Right renal cortex interstitium (tissue), 3 donors: ENCODE measurements around the gene ATP6V0B. TPM values are rescaled to one million over a fixed set of nuclear protein-coding genes. Genes with fewer than 3 reads are reported as not detected.

Source experiments
- DNase-seq, 3 donors: peaks; one replicate each; pipeline ENCODE4 v3.0.0-alpha.2; 2013; ENCODE audit warnings: low read depth in 3 of 3, low spot score in 2 of 3
- polyA plus RNA-seq, 3 donors: library from polyadenylated mRNA; unstranded; fragments of 120-200 nt; gene quantifications; one replicate each; pipeline ENCODE4 v1.2.1, GENCODE V29; 2013; ENCODE audit not compliant: insufficient read length in 3 of 3

ATP6V0B gene
- polyA plus RNA-seq, 3 donors = 134 to 150 (median 144) TPM

DNA sequence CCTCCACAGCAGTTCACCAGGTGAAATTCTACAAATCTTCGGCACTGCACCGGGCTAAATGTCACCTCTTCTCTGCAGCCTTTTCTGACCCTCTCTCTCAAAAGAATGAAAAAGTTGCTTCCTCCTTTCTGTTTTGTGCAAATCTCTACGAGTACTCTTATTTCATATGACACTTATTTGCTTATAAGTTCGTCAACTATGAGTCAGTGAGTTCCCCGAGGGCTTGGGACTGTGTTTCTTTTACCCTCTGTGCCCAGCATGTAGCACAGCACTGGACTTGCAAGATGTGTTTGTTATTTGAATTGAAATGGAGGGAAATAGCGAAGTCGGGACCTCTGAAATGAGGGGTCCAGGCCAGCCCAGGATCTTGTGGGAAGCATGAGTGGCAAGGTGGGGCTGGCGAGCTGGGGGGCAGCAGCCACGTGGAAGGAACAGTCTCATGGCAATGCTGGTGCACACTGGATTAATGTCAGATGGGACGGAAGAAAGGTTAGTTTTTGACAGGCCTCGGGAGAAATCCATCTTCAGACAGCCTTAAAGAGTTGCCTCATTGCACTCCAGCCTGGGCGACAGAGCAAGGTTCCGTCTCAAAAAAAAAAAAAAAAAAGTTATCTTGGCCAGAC lies 50.3 kb downstream of the ATP6V0B start:
- no peak for DNase-seq

DNA sequence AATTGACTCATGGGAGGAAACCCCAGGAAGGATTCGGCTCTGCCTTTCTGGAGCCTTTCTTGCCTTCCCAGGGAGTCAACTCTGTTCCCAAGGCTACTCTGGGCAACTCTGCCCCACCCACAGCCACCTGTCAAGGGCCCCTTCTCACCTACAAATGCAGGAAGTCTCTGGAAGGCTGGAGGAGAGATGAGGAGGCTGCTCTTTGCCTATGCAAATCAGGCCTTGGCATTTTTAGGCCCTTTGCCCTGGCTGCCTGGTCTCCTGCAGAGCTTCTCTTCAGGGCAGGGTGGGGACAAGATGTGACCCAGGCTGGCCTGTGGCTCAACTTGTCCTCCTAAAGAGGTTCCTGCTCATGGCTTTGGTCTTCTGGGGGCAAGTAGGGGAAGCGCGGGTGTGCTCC lies 51.1 kb downstream of the ATP6V0B start:
- no peak for DNase-seq

DNA sequence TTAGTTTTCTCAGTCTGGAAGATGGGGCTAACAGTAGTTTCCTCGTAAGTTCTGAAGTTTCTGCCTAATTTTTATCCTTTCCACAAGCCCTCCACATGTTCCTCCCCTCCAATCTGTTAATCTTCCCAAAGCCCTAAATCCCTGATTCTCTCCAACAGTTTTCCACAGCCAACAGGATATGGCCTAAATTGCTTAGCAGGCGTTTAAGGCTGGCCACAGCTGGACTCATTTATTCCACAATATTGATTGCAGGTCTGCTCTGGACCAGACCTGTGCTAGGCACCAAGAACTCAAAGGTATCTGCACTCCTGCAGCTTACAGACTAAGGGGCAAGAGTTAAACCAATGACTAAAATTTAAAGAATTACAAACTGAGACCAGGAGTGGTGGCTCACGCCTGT lies 52.6 kb downstream of the ATP6V0B start:
- no peak for DNase-seq

Other genes starting within 250 kb of the ATP6V0B start
- gene ARTN, start 41.2 kb upstream of the ATP6V0B start, polyA plus RNA-seq = 1 to 10 TPM; 1.7 to 1.9 (median 1.7) TPM
- gene IPO13, start 28.0 kb upstream of the ATP6V0B start, polyA plus RNA-seq = 10 to 100 TPM; 33.6 to 36.0 (median 35.6) TPM
- 10 to 100 TPM; 21.5 to 22.3 (median 21.9) TPM for gene DPH2, start 5.0 kb upstream of the ATP6V0B start, polyA plus RNA-seq
- gene B4GALT2, start 4.2 kb downstream of the ATP6V0B start, polyA plus RNA-seq = 10 to 100 TPM; 34.6 to 39.8 (median 37.2) TPM
- gene CCDC24, start 16.6 kb downstream of the ATP6V0B start, polyA plus RNA-seq = 10 to 100 TPM; 14.4 to 15.8 (median 14.6) TPM
- gene SLC6A9, start 56.5 kb downstream of the ATP6V0B start, polyA plus RNA-seq = 1 to 10 TPM; 5.4 to 6.3 (median 6.1) TPM
- gene KLF17, start 143.9 kb downstream of the ATP6V0B start, polyA plus RNA-seq = not detected
- gene KLF18, start 166.7 kb downstream of the ATP6V0B start, polyA plus RNA-seq = not detected
- gene DMAP1, start 238.5 kb downstream of the ATP6V0B start, polyA plus RNA-seq = 10 to 100 TPM; 52.6 to 57.5 (median 53.2) TPM